ENCODE data around the gene GPR161. TPM values are rescaled to one million over a fixed set of nuclear protein-coding genes. Genes with fewer than 3 reads are reported as not detected.

The GPR161 gene
- total and polyA plus RNA-seq, 9 of the 15 experiments (the other 6 are each of a cell fraction or from before 2014, with no cell fraction given), result 0.15 to 2.4 (median 0.76) TPM

DNA sequence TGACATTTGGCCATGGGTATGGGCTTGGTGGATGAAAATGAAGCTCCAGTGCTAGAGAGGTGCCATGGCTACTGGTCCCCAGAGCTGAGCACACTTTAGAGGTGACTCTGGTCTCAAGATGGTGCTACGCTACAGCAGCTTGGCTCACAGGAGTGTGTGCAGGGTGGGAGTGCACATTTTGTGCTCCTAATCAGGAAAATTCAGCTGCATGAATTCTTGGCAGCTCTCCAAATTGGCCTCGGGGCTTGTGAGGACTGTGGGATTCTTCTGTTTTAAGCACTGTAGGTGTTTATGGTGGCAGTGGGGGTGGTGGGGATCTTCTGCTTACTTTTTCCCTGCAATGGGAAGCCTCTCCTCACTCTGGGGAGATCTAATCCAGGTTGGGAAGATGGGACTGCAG lies 24.7 kb upstream of the GPR161 start (continued):
- TF ChIP-seq, protein P1, sequence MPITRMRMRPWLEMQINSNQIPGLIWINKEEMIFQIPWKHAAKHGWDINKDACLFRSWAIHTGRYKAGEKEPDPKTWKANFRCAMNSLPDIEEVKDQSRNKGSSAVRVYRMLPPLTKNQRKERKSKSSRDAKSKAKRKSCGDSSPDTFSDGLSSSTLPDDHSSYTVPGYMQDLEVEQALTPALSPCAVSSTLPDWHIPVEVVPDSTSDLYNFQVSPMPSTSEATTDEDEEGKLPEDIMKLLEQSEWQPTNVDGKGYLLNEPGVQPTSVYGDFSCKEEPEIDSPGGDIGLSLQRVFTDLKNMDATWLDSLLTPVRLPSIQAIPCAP (CRISPR knock-in tag; IDR thresholded peaks at IDR 0.05; ENCODE audit: borderline replicate concordance), result no peak
- TF ChIP-seq, protein P2, sequence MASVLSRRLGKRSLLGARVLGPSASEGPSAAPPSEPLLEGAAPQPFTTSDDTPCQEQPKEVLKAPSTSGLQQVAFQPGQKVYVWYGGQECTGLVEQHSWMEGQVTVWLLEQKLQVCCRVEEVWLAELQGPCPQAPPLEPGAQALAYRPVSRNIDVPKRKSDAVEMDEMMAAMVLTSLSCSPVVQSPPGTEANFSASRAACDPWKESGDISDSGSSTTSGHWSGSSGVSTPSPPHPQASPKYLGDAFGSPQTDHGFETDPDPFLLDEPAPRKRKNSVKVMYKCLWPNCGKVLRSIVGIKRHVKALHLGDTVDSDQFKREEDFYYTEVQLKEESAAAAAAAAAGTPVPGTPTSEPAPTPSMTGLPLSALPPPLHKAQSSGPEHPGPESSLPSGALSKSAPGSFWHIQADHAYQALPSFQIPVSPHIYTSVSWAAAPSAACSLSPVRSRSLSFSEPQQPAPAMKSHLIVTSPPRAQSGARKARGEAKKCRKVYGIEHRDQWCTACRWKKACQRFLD (CRISPR knock-in tag; IDR thresholded peaks at IDR 0.05), result no peak
- no peak for TF ChIP-seq FOS (IDR thresholded peaks at IDR 0.05; ENCODE audit: extremely low read depth, insufficient read length)
- TF ChIP-seq IRF2 (CRISPR knock-in tag; IDR thresholded peaks at IDR 0.05), result no peak
- TF ChIP-seq TAF1 (IDR thresholded peaks at IDR 0.05; ENCODE audit: control insufficient read depth, extremely low read depth, insufficient read depth, low read length, severe bottlenecking), result no peak
- no peak for TF ChIP-seq ZNF133 (CRISPR knock-in tag; IDR thresholded peaks at IDR 0.05)
- TF ChIP-seq SRSF1 (IDR thresholded peaks at IDR 0.05; ENCODE audit: low read depth, low read length), result no peak
- TF ChIP-seq, protein P3, sequence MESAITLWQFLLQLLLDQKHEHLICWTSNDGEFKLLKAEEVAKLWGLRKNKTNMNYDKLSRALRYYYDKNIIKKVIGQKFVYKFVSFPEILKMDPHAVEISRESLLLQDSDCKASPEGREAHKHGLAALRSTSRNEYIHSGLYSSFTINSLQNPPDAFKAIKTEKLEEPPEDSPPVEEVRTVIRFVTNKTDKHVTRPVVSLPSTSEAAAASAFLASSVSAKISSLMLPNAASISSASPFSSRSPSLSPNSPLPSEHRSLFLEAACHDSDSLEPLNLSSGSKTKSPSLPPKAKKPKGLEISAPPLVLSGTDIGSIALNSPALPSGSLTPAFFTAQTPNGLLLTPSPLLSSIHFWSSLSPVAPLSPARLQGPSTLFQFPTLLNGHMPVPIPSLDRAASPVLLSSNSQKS (CRISPR knock-in tag; IDR thresholded peaks at IDR 0.05), result no peak
- TF ChIP-seq, protein P4, sequence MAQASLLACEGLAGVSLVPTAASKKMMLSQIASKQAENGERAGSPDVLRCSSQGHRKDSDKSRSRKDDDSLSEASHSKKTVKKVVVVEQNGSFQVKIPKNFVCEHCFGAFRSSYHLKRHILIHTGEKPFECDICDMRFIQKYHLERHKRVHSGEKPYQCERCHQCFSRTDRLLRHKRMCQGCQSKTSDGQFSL (CRISPR knock-in tag; IDR thresholded peaks at IDR 0.05), result no peak
- TF ChIP-seq, protein P4 (tag; IDR thresholded peaks at IDR 0.05), result no peak
- TF ChIP-seq CBX2 (IDR thresholded peaks at IDR 0.05; ENCODE audit: insufficient read depth, low read length, poor library complexity, severe bottlenecking), result no peak
- TF ChIP-seq, protein P5, sequence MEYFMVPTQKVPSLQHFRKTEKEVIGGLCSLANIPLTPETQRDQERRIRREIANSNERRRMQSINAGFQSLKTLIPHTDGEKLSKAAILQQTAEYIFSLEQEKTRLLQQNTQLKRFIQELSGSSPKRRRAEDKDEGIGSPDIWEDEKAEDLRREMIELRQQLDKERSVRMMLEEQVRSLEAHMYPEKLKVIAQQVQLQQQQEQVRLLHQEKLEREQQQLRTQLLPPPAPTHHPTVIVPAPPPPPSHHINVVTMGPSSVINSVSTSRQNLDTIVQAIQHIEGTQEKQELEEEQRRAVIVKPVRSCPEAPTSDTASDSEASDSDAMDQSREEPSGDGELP (CRISPR knock-in tag; IDR thresholded peaks at IDR 0.05; ENCODE audit: borderline replicate concordance), result peak; percentile 67; the same call in 1 of the 2 replicates
- no peak for TF ChIP-seq ELF2 (CRISPR knock-in tag; IDR thresholded peaks at IDR 0.05)
- no peak for TF ChIP-seq PHF21A (IDR thresholded peaks at IDR 0.05; ENCODE audit: borderline replicate concordance, low read depth)
- TF ChIP-seq, protein P6, sequence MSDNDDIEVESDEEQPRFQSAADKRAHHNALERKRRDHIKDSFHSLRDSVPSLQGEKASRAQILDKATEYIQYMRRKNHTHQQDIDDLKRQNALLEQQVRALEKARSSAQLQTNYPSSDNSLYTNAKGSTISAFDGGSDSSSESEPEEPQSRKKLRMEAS (CRISPR knock-in tag; IDR thresholded peaks at IDR 0.05), result peak; percentile 52; the same call in 1 of the 2 replicates
- no peak for TF ChIP-seq ZNF197 (CRISPR knock-in tag; IDR thresholded peaks at IDR 0.05; ENCODE audit: low read depth)
- no peak for TF ChIP-seq NONO (IDR thresholded peaks at IDR 0.05; ENCODE audit: low read depth in 2 of 2, low read length in 1 of 2)
- peak; percentile 80 for TF ChIP-seq EHMT2 (IDR thresholded peaks at IDR 0.05)
- no peak for TF ChIP-seq RUNX1 (IDR thresholded peaks at IDR 0.05; ENCODE audit: low read depth)
- TF ChIP-seq, protein P7, sequence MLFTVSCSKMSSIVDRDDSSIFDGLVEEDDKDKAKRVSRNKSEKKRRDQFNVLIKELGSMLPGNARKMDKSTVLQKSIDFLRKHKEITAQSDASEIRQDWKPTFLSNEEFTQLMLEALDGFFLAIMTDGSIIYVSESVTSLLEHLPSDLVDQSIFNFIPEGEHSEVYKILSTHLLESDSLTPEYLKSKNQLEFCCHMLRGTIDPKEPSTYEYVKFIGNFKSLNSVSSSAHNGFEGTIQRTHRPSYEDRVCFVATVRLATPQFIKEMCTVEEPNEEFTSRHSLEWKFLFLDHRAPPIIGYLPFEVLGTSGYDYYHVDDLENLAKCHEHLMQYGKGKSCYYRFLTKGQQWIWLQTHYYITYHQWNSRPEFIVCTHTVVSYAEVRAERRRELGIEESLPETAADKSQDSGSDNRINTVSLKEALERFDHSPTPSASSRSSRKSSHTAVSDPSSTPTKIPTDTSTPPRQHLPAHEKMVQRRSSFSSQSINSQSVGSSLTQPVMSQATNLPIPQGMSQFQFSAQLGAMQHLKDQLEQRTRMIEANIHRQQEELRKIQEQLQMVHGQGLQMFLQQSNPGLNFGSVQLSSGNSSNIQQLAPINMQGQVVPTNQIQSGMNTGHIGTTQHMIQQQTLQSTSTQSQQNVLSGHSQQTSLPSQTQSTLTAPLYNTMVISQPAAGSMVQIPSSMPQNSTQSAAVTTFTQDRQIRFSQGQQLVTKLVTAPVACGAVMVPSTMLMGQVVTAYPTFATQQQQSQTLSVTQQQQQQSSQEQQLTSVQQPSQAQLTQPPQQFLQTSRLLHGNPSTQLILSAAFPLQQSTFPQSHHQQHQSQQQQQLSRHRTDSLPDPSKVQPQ (CRISPR knock-in tag; IDR thresholded peaks at IDR 0.05; ENCODE audit: borderline replicate concordance), result no peak

All from K562 (cell line).